PC-9 (cell line): ENCODE results near the gene RNF31. TPM values are rescaled to one million over a fixed set of nuclear protein-coding genes. Genes with fewer than 3 reads are reported as not detected.
"Not testable (repeated sequence)": the region's sequence is repeated elsewhere in the genome, so short reads cannot be mapped to it uniquely, and the experiment has no call there.

Experiments used
- BruUV-seq: library from RNA; stranded (reverse); fragments of 400-500 nt; replicated peaks from 2 replicates; lab custom pipeline; 2021; lab: Mats Ljungman, UMichigan
- CTCF ChIA-PET: fragments of 300-600 bp; sonication (Branson Sonifier 250); formaldehyde crosslinking; loops from one replicate; lab custom pipeline; 2022; ENCODE audit warnings: antibody characterized with exemption; lab: Charles Lee
- POLR2A ChIA-PET: fragments of 300-600 bp; sonication (Branson Sonifier 250); formaldehyde crosslinking; loops from one replicate; lab custom pipeline; 2022; ENCODE audit warnings: antibody characterized with exemption; ENCODE audit not compliant: unreplicated experiment; lab: Charles Lee
- DNase-seq, 2 experiments: peaks; one replicate each; pipeline versions ENCODE4 v3.0.0 to v3.0.0-alpha.2; 2015 to 2022; ENCODE audit warnings: mixed read lengths in 1 of 2
- H2AFZ ChIP-seq: fragments of 200-600 bp; sonication (generic); 2 replicates; pipeline ENCODE4 v1.8.1; 2017; ENCODE audit warnings: antibody characterized with exemption
- H3F3A ChIP-seq: fragments of 200-600 bp; sonication (generic); 2 replicates; pipeline ENCODE4 v1.8.1; 2017; ENCODE audit warnings: antibody characterized with exemption, mild to moderate bottlenecking, low read depth; ENCODE audit not compliant: insufficient read depth
- H3K27ac ChIP-seq: fragments of 200-600 bp; sonication (generic); 2 replicates; pipeline ENCODE4 v1.6.1; 2016; ENCODE audit warnings: mixed run types
- H3K27me3 ChIP-seq: fragments of 200-600 bp; sonication (generic); 2 replicates; pipeline ENCODE4 v1.6.1; 2016; ENCODE audit warnings: low read depth, mixed run types; ENCODE audit not compliant: insufficient read depth
- H3K36me3 ChIP-seq: fragments of 200-600 bp; sonication (generic); 2 replicates; pipeline ENCODE4 v1.6.1; 2016; ENCODE audit warnings: low read depth, mixed run types
- H3K4me1 ChIP-seq: fragments of 200-600 bp; sonication (generic); replicated peaks from 2 replicates; pipeline ENCODE4 v1.6.1; 2016; ENCODE audit warnings: mixed run types; ENCODE audit not compliant: insufficient read depth
- H3K4me2 ChIP-seq: fragments of 200-600 bp; sonication (generic); 2 replicates; pipeline ENCODE4 v1.6.1; 2017; ENCODE audit warnings: mixed run types
- H3K4me3 ChIP-seq: fragments of 200-600 bp; sonication (generic); 2 replicates; pipeline ENCODE4 v1.6.1; 2016; ENCODE audit warnings: mixed run types
- H3K79me2 ChIP-seq: fragments of 200-600 bp; sonication (generic); 2 replicates; pipeline ENCODE4 v1.6.1; 2017; ENCODE audit warnings: low read depth, mixed run types
- H3K9me2 ChIP-seq: fragments of 200-600 bp; sonication (generic); 2 replicates; pipeline ENCODE4 v1.8.1; 2017; ENCODE audit warnings: mild to moderate bottlenecking; ENCODE audit not compliant: insufficient read depth
- H3K9me3 ChIP-seq: fragments of 200-600 bp; sonication (generic); 2 replicates; pipeline ENCODE4 v1.8.1; 2016; ENCODE audit warnings: low read depth; ENCODE audit not compliant: insufficient read depth
- H4K20me1 ChIP-seq: fragments of 200-600 bp; sonication (generic); 2 replicates; pipeline ENCODE4 v1.8.1; 2017; ENCODE audit not compliant: insufficient read depth
- EZH2 ChIP-seq: fragments of 200-600 bp; sonication (generic); IDR thresholded peaks from 2 replicates; pipeline ENCODE4 v1.8.0; 2017; ENCODE audit warnings: antibody characterized with exemption, low read depth
- intact Hi-C: fragments of 100-400 bp; cut with micrococcal nuclease; formaldehyde crosslinking; loops from one replicate; pipeline ENCODE4 v1.10.0; 2022; ENCODE audit not compliant: unreplicated experiment
- total RNA-seq: library from RNA; stranded (reverse); gene quantifications from 2 replicates; pipeline ENCODE4 v1.2.3, GENCODE V29; 2021
- TF ChIP-seq, protein P1 (sequence below): fragments of 200-600 bp; sonication (generic); conservative IDR thresholded peaks from 2 replicates; pipeline ENCODE4 v1.6.1; 2017; ENCODE audit warnings: mixed run types, antibody characterized with exemption, mild to moderate bottlenecking, moderate library complexity

Gene RNF31
- total RNA-seq, 1 experiment from 2014 or later = 44.6 TPM

DNA sequence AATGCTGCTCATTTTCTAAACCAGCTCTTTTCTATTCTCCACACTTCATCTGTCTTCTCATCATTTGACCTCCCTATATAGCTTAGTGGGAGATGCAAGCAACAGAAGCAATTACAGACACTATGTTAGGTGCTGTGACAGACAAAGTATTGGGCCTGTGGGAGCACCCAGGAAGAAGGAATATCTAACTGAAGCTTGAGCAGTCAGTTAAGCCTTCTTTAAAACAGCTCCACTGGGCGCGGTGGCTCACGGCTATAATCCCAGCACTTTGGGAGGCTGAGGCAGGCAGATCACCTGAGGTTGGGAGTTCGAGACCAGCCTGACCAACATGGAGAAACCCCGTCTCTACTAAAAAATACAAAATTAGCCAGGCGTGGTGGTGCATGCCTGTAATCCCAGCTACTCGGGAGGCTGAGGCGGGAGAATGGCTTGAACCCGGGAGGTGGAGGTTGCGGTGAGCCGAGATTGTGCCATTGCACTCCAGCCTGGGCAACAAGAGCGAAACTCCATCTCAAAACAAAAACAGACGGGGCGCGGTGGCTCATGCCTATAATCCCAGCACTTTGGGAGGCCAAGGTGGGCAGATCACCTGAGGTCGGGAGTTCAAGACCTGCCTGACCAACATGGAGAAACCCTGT, 56.1 kb downstream of the RNF31 start:
- H3K36me3 ChIP-seq, POLR2A ChIA-PET, BruUV-seq: not testable (repeated sequence)

DNA sequence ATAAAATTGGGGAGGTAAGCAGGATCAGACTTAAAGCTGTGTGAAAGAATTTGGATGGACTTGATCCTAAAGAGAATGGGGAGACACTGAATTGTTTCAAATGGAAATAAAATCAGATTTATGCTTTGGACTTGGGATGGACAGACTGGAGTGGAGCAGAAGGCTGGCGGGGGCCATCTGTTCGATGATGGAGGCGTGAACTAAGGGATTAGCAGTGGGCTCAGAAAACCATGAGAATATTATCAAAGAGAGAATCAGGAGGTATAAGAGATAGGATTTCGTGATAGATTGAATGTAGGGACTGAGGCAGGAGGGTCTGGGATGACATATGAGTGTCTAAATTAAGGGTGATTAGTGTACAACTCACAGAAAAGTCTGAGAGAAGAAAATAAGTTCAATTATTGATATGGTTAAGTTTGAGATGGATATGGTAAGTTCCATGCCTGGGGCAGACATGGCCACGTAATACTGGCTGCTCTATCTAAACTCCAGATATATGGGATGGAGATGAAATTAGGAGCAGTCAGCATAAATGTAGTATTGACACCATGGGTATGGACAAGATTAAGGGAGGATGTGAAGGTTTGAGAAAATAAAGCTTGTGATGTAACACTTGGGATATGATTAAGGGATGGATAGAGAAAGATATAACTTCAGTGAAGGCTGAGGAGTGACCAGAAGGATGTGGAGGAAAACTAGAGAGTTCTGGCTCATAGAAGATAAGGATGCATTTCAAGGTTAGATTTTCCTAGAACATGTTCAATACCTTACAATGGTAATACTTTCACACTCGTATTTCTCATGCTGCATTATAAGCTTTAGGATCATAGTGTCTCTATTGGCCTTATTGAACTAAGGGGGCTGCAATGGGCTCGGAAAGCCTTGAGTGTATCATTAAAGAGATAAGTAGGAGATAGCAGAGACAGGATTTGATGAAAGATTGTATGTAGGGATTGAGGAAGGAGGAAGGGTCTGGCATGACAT, 57.2 kb downstream of the RNF31 start:
- H3F3A ChIP-seq = no peaks in the 10 kb centered on the region
- TF ChIP-seq, protein P1, sequence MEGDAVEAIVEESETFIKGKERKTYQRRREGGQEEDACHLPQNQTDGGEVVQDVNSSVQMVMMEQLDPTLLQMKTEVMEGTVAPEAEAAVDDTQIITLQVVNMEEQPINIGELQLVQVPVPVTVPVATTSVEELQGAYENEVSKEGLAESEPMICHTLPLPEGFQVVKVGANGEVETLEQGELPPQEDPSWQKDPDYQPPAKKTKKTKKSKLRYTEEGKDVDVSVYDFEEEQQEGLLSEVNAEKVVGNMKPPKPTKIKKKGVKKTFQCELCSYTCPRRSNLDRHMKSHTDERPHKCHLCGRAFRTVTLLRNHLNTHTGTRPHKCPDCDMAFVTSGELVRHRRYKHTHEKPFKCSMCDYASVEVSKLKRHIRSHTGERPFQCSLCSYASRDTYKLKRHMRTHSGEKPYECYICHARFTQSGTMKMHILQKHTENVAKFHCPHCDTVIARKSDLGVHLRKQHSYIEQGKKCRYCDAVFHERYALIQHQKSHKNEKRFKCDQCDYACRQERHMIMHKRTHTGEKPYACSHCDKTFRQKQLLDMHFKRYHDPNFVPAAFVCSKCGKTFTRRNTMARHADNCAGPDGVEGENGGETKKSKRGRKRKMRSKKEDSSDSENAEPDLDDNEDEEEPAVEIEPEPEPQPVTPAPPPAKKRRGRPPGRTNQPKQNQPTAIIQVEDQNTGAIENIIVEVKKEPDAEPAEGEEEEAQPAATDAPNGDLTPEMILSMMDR = no peak
- TF ChIP-seq EZH2 = no peak
- no peaks in the 10 kb centered on the region; the same call in 1 of the 2 replicates for H3K9me3 ChIP-seq
- no TSS peak for BruUV-seq
- CTCF ChIA-PET = no interaction called here
- H2AFZ ChIP-seq = no peak overlapping the region
- no peaks in the 10 kb centered on the region for H3K4me1 ChIP-seq
- POLR2A ChIA-PET = no interaction called here
- no peaks in the 10 kb centered on the region for H4K20me1 ChIP-seq
- H3K79me2 ChIP-seq = no peaks in the 10 kb centered on the region
- no peaks in the 10 kb centered on the region for H3K9me2 ChIP-seq
- no peaks in the 10 kb centered on the region for H3K27me3 ChIP-seq
- H3K27ac ChIP-seq = no peak overlapping the region
- intact Hi-C loops = no loop called here
- no peak for DNase-seq
- no peaks in the 10 kb centered on the region for H3K36me3 ChIP-seq
- no peak overlapping the region for H3K4me3 ChIP-seq
- H3K4me2 ChIP-seq = no peak overlapping the region

More for the DNA sequence above, 56.1 kb downstream of the RNF31 start:
- H3K9me2 ChIP-seq, H2AFZ ChIP-seq, DNase-seq, intact Hi-C loops, H4K20me1 ChIP-seq, H3K27ac ChIP-seq, H3F3A ChIP-seq, H3K27me3 ChIP-seq, H3K79me2 ChIP-seq, H3K4me2 ChIP-seq, H3K9me3 ChIP-seq, H3K4me3 ChIP-seq, H3K4me1 ChIP-seq: not testable (repeated sequence)
- CTCF ChIA-PET = interaction anchor here (0.7 kb wide), 1 partner anchor 42 kb away, joined by 3 read pairs; the partner anchor contains the start of gene IRF9

DNA sequence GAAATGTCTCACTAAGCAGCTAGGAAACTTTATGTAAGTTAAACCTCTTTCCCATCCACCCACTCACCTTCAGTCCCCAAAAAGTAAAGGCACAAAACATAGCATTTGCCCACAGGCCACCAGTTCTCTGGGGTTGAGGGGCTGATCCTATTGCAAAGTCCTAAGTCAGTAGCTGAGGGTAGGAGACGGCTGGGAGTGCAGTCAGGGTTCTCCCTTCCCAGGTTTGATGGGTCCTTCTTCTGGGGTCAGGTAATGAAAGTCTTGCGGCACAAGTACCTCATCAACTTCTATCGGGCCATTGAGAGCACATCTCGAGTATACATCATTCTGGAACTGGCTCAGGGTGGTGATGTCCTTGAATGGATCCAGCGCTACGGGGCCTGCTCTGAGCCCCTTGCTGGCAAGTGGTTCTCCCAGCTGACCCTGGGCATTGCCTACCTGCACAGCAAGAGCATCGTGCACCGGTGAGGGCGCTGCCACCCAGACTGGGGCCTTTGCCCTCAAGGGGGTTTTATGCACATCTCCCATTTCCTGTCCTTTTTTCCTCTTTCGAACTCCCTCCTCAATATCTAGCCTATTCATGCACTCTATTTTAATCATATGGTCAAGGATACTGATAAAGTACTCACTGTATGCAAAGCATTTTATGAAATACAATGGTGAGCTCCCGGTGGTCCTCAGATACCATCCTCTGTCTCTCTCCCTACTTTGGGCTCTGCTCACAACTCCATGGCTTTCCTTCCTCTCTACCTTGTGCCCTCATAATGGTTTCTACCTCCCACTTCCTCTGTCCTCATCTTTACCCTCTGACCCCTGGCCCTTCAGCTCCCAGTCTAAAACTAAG, 59.2 kb downstream of the RNF31 start:
- Histone ChIP-seq H3K36me3 (no peaks in the 10 kb centered on the region), H3K9me2 (no peaks in the 10 kb centered on the region), H4K20me1 (no peaks in the 10 kb centered on the region), H3K4me2 (no peak overlapping the region), H3K4me1 (no peaks in the 10 kb centered on the region), H3K4me3 (no peak overlapping the region), H2AFZ (no peak overlapping the region), H3K9me3 (no peaks in the 10 kb centered on the region; the same call in 1 of the 2 replicates), H3F3A (no peaks in the 10 kb centered on the region), H3K27ac (no peak overlapping the region), H3K27me3 (no peaks in the 10 kb centered on the region), H3K79me2 (peaks cover 3% of the 10 kb centered on the region)
- intact Hi-C loops = no loop called here
- CTCF ChIA-PET = no interaction called here
- BruUV-seq = no TSS peak
- POLR2A ChIA-PET = interaction anchor here (0.6 kb wide), 1 partner anchor 98 kb away, joined by 3 read pairs; no protein-coding TSS in a partner anchor
- TF ChIP-seq, protein P1 = no peak
- no peak for TF ChIP-seq EZH2
- DNase-seq = no peak
